Transverse colon (tissue), 4 donors: ENCODE measurements around the gene JAM2.

ENCODE experiments used
- POLR2A ChIP-seq: fragments of 450-650 bp; IDR thresholded peaks from one replicate; pipeline ENCODE4 v1.6.1; 2016; ENCODE audit warnings: antibody characterized with exemption, mild to moderate bottlenecking, moderate library complexity
- POLR2AphosphoS5 ChIP-seq, 3 donors: sonication (generic); formaldehyde crosslinking; IDR thresholded peaks; one replicate each; pipeline ENCODE4 v1.6.1; 2016; ENCODE audit warnings: antibody characterized with exemption in 3 of 3
- TF ChIP-seq, protein P1 (sequence below), 5 experiments: fragments of 200-600 bp in 3 of 5; fragments of 450-650 bp in 2 of 5; sonication (generic) in 3 of 5; IDR thresholded peaks; 1 replicate in 2 of 5; 2 replicates in 3 of 5; pipeline ENCODE4 v1.5.1; 2016 to 2017; ENCODE audit warnings: antibody characterized with exemption in 5 of 5, inconsistent platforms in 3 of 5, mild to moderate bottlenecking in 2 of 5, moderate library complexity in 1 of 5

DNA sequence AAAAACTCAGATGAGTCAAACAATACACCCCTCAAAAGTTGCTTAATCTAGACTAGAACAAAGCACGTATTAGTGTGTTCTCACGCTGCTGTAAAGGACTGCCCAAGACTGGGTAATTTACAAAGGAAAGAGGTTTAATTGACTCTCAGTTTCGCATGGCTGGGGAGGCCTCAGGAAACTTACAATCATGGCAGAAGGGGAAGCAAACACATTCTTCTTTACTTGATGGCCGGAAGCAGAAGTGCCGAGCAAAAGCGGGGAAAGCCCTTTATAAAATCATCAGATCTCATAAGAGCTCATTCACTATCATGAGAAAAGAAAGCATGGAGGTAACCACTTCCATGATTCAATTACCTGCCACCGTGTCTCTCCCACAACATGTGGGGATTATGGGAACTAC, 10.1 kb downstream of the JAM2 start:
- TF ChIP-seq, protein P1, sequence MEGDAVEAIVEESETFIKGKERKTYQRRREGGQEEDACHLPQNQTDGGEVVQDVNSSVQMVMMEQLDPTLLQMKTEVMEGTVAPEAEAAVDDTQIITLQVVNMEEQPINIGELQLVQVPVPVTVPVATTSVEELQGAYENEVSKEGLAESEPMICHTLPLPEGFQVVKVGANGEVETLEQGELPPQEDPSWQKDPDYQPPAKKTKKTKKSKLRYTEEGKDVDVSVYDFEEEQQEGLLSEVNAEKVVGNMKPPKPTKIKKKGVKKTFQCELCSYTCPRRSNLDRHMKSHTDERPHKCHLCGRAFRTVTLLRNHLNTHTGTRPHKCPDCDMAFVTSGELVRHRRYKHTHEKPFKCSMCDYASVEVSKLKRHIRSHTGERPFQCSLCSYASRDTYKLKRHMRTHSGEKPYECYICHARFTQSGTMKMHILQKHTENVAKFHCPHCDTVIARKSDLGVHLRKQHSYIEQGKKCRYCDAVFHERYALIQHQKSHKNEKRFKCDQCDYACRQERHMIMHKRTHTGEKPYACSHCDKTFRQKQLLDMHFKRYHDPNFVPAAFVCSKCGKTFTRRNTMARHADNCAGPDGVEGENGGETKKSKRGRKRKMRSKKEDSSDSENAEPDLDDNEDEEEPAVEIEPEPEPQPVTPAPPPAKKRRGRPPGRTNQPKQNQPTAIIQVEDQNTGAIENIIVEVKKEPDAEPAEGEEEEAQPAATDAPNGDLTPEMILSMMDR (IDR thresholded peaks at IDR 0.05): no peak
- no peak for TF ChIP-seq POLR2AphosphoS5 (IDR thresholded peaks at IDR 0.05)
- TF ChIP-seq POLR2A: no peak
